Left hindlimb (tissue), 1 donor: ENCODE measurements around the gene CD37.
"Not testable (repeated sequence)": the region's sequence is repeated elsewhere in the genome, so short reads cannot be mapped to it uniquely, and the experiment has no call there.

Experiments used
- DNase-seq: peaks from one replicate; pipeline ENCODE4 v3.0.0-alpha.2; 2018

CD37 gene

DNA sequence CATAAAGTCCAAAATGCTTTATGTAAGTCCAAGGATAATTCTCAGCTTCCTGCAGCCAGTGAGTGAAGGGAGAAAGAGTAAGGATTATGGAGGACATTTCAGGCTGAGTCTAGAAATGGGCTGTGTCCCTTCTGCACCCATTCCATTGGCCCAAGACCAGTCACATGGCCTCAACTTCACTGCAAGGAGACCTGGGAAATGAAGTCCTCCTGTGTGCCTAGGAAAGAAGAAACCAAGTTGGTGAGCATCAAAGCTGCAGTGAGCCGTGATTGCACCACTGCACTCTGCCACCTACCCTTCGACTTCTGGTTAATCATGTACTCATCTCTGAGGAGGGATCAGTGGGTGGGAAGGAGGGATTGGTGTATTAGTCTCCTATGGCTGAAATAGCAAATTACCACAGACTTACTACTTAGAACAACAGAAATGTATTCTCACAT is 3.6 kb upstream of the CD37 start:
- DNase-seq = no peak

DNA sequence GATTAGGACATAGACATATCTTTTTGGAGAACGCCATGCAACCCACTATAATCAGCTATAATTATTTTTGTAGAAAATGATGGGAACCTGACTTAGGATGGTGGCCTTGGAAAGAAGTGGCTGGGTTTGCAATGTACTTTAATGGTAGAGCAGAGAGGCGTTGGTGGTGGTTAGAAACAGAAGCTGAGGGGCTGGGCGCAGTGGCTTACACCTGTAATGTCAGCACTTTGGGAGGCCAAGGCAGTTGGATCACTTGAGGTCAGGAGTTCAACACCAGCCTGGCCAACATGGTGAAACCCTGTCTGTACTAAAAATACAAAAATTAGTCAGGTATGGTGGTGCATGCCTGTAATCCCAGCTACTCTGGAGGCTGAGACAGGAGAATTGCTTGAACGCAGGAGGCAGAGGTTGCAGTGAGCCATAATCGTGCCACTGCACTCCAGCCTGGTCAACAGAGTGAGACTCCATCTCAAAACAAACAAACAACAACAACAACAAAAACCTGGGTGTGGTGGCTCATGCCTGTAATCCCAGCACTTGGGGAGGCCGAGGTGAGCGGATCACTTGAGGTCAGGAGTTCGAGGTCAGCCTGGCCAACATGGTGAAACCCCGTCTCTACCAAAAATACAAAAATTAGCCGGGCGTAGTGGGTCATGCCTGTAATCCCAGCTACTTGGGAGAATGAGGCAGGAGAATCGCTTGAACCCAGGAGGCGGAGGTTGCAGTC is 2.4 kb upstream of the CD37 start:
- not testable (repeated sequence) for DNase-seq

DNA sequence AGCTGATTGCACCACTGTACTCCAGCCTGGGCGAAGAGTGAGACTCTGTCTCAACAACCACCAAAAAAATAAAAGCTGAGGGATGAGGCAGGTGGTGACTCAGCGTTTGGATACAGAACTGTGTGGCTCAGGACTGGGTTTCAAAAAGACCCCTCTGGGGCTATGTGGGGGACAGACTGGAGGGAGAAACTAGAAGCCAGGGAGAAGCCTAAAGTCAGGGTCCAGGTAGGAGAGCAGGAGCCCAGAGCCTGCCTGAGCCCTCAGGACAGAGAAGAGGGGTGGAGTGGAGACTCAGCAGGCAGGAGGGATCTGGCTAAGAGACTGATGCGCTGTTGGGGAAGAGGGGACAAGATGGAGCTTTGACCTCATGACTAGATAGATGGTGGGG is 1.8 kb upstream of the CD37 start:
- DNase-seq = no peak

DNA sequence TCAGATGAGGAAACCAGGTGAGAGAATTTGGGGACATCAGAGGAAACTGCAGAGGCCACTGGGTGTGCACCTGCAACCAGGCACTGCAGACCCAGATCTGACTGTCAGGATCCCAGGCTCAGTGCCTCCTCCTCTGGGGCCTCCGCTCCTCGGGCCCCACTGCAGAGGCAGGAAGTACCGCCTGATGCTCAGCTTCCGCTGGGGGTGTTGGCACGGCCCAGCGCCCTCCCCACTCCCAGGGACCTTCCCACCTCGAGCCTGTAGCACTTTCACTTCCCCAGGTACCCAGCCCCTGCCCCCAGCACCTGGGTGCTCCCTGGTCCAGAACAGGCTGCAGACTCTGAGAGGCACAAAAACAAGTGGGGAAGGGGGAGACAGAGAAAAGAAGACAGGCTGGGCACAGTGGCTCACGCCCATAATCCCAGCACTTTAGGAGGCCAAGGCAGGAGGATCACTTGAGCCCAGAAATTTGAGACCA is 1.4 kb upstream of the CD37 start:
- DNase-seq = no peak

DNA sequence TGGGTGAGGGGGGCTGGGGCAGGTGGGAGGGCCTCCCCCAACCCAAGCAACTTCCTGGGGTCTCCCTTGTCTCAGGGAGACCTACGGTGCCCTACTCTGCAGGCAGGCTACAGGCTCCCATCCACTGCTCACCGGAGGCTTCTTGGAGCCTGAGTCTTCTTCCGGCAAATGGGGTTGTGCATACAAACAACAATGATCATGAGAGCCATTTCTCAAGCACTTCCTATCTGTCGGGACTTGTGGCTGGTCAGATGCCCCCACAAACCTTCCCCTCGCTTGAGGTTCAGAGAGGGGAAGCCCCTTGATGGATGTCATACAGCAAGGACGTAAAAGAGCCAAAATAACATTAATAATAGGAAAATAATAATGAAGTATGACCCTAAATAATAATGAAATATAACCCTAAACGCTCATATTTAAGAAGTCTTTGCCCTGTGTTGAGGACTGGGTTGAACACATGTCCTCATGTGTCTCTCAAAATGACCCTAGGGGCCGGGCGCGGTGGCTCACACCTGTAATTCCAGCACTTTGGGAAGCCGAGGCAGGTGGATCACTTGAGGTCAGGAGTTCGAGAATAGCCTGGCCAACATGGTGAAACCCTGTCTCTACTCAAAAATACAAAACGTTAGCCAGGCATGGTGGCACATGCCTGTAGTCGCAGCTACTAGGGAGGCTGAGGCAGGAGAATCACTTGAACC is 727 bp downstream of the CD37 start:
- no peak for DNase-seq

DNA sequence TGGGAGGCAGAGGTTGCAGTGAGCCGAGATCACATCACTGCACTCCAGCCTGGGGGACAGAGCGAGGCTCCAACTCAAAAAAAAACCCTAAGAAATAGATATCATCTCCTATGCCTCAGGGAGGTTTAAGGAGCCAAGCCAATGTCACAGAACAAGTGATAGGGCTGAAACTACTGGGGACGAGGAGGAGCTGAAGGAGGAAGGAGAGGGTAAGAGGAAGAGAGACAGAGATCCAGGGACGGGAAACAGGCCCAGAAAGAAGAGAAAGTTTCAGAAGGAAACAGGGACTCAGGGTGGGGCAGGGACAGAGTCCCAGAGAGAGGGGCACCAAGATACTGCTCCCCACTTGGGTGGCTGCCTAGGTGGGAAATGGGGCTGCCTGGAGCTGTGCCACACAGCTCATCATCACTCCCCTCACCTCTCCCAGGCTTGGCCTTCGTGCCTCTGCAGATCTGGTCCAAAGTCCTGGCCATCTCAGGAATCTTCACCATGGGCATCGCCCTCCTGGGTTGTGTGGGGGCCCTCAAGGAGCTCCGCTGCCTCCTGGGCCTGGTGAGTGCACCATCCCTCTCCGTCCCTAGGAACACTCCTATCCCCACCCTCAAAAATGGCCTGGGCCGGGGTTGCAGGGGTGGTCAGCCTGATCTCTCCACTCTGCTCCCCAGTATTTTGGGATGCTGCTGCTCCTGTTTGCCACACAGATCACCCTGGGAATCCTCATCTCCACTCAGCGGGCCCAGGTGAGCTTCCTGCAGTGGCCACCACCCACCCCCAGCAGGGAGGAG is 1.5 kb downstream of the CD37 start:
- no peak for DNase-seq

DNA sequence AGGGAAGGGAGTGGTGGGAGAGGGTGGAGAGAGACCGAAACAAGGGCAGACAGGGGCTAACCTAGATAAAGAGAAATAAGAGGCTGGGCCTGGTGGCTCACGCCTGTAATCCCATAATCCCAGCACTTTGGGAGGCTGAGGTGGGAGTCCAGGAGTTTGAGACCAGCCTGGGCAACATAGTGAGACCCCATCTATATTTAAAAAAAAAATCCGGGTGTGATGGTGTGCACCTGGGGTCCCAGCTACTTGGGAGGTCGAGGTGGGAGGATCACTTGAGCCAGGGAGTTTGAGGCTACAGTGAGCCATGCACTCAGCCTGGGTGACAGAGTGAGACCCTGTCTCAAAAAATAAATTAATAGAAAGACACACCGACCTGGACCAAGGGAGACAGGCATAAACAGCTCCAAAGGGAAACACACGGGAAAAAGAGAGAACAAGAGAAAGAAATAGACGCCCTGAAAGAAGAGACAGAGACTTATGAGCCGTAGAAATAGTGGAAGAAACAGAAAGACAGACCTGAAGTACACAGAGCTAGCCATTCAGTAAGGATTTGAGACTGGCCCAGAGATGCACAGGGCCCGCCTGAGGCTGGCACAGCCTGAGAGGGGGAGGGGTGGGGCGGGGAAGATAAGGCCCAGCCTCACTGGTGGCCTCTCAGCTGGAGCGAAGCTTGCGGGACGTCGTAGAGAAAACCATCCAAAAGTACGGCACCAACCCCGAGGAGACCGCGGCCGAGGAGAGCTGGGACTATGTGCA is 2.2 kb downstream of the CD37 start:
- DNase-seq = no peak

DNA sequence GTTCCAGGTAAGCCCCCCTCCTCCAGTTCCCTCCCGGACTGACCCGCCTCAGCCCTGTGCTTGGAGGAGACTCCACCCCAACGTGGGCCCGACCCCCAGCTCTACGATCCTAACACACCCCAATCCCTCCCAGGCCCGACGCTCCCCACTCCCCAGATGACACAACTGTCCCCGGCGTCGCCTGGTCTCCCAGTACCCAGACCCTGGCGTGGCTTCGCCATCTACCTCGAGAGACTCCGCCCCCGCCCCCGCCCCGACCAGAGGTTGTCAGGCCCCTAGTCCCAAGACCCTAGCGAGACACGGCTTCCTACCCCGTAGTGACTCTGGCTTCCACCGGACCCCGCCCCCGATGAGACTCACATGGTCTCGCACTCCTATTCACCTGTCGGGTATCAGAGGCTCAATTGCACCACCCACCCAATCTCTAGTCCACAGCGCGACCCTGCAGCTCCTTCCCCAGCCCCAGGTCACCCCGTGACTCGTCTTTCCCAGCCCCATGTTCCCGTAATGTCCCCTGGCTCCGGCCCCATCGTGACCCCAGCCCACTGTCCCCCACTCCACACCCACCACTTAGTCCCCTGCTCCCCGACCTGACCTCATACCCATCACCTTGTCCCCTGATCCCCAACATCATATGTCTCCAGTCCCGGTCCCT is 2.9 kb downstream of the CD37 start:
- DNase-seq = no peak

DNA sequence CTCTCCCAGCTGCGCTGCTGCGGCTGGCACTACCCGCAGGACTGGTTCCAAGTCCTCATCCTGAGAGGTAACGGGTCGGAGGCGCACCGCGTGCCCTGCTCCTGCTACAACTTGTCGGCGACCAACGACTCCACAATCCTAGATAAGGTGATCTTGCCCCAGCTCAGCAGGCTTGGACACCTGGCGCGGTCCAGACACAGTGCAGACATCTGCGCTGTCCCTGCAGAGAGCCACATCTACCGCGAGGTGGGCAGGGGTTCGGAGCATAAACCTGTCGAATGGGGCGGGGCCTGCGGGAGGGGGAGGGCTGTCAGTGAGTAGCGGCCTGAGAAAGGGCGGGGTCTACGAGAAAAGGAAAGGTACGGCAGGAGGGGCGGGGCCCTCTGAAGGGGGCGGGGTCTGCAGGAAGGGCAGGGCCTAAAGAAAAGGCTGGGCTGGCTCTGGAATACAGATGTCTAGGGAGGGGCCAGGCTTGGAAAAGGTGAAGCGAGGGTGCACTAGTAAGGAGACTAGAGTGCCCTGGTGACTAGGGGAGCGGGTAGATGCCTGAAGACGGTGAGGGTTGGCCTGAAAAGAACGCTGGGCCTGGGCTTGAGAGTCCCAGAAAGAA is 3.6 kb downstream of the CD37 start:
- peak; percentile 71 for DNase-seq

DNA sequence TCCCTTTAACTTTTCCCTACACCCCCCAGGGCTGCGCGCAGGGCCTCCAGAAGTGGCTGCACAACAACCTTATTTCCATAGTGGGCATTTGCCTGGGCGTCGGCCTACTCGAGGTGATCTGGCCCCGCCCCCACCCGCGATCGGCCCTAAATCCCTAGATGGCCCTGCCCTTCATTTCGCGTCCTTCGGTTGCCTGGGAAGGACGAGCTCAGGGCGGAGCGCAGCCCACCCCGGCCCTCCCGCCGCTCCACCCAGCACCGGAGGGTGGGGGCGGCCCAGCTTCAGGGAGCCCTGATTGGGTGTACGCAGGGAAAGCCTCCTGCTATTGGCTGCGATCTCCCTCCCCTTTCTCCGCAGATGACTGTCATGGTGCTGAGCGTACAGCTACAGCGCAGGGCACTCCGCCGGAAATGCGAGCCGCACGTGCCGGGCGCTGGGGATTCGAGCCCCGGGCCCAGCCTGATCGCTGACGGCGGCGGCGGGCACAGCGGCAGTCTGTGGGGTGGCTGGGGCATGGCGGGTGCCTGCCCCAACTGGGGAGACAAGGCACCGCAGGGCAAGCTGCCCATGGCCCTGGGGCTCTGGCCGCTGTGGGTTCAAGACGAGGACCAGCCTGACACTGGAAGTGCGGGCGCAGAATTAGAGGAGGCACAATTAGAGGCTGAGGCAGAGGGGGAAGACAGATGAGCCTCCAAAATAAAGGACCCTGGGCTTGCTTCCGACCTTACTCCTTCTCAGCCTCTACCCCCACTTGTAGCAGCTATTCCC is 4.3 kb downstream of the CD37 start:
- DNase-seq = peak; percentile 91

DNA sequence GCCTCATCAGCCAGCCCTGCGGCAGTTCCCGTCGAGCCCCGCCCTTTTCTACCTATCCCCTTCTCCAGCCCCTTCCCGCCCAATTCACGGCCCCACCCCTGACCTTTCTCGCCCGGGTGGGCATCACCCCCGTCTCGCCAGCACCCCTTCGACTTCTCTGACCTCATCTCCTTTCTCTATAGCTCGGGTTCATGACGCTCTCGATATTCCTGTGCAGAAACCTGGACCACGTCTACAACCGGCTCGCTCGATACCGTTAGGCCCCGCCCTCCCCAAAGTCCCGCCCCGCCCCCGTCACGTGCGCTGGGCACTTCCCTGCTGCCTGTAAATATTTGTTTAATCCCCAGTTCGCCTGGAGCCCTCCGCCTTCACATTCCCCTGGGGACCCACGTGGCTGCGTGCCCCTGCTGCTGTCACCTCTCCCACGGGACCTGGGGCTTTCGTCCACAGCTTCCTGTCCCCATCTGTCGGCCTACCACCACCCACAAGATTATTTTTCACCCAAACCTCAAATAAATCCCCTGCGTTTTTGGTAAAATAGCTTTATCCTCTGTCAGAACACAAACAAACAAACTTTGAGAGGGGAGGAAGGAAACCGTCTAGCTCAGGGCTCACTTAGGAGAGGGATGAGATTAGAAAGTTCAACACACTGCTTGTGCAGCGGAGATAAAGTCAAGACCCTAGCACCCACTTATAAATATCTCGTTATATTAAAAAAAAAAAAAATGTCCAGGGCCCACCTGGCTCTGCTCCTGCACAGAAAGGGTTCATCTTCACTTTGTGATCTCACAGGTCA is 5.1 kb downstream of the CD37 start:
- peak; percentile 70 for DNase-seq

DNA sequence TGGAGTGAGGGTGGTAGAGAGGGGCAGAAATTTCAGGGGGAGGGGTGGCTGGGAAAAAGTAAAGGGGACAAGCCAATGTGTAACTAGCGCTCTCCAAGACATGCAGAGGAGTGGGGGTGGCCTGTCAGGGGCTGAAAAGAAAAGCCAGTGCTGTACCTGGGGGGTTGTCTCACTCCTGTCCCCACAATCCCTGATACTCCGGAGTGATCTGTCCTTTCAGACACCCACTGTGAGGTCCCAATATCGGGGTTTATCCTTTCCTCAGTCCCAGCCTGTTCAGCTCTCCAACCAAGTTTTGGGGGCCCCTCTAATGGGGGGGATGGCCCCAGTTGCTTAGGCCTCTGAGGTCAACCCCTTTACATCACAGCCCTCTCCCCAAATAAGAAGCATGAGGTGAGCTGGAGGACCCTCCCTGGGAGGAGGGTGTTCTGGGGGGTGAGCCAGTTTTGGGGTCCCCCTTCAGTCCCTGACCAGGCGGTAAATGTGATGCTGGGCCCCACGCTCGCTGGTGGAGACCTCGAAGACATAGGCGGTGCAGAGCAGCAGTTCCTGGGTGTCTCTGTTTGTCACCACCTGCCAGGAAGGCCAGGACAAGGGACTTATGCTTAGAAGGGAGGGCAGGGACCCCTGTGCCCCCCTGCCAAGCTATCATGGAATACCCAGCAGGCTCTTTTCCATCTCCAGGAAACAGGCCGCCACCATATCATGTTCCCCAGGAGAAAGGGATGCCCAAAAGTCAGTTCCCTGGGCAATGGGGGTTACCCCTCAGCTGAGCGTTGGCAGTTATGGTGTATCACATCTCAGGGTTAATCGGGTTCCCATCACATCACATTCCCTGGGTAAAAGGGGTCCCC is 5.9 kb downstream of the CD37 start:
- no peak for DNase-seq

DNA sequence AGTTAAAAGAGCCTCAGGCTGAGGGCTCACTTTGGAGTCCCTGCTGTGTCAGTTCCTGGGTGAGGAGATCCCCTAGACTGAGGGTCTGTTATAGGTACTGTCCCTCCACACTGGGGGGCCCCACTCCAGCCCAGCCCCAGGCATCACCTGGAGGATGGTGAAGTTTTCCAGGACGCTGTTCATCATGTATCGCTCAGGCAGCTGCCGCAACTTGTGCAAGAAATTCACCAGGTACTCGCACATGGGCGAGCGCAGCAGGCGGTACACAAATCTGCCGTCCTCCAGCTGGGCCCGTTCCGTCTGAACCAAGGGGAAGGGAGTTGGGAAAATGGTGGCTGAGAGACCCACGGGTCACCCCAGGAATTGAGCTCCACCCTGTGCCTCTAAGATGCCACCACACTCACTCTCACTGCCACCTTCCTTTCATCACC is 7.1 kb downstream of the CD37 start:
- no peak for DNase-seq

DNA sequence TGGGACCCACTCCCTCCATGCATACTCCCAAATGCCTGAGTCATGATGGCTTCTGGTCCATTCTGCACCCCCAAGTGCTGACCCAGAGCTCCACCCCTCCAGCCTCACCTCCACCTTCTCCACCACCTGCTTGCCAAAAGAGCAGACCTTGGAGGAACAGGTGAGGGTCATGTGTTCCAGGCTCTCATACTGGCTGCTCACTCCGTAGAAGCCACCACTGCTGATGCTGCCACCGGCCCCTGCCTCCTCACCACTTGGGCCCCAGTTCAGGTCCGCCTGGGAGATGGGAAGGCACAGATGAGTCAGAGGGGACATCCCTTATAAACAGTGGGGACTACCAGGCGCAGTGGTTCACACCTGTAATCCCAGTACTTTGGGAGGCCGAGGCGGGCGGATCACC is 7.9 kb downstream of the CD37 start:
- no peak for DNase-seq

DNA sequence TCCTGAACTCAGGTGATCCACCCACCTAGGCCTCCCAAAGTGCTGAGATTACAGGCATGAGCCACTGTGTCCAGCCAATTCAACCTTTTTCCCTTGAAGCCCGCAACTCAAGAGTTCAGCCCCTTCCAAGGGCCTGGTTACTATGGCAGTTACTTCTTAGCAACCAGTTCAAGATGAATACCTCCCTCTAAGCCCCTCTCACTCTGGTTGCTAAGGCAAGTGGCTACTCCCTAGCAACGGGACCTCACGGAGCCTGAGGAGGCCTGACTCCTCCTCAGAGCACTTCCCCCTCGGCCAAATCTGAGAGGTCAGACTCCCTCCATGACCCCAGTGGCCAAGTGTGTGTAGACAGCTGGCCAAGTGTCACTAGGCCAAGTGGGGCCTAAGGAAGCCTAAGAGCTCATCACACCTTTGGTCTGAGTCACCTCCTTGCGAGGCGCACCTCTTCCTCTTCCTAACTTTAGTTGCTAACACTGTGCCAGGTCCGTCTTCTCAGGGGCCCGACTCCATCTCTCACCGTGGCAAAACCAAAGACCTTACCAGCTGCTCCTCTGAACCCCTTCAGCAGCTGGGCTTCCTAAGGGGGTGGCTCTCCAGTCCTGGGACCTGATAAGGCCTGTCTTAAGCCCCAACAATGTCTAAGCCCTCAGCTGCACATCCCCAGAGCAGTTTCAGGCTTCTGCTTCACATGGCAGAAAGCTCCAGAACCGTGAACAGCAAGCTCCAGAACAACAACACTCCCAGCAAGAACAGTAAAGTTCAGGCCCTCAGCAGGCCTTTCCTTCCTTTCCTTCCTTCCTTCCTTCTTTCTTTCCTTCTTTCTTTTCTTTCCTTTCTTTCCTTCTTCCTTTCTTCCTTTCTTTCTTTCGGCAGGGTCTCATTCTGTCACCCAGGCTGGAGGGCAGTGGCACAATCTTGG is 9.6 kb downstream of the CD37 start:
- DNase-seq = no peak

DNA sequence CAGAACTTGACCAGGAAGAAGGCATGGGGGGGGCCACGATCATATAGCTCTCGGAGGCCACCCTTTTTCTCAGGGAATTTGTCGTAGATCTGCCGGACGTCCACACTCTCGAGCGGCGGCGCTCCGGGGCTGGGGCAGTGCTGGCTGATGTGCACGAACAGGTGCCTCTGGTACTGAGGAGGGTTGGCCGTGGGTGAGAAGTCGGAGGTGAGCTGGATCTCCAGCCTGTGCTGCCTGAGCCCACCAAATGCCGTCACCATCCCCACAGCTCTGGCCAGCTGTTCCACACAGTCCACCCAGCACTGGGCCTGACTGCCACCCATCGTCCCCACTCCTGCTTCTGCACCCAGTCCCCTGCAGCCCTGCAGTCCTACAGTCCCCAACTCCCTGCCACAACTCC is 12.0 kb downstream of the CD37 start:
- DNase-seq = no peak

DNA sequence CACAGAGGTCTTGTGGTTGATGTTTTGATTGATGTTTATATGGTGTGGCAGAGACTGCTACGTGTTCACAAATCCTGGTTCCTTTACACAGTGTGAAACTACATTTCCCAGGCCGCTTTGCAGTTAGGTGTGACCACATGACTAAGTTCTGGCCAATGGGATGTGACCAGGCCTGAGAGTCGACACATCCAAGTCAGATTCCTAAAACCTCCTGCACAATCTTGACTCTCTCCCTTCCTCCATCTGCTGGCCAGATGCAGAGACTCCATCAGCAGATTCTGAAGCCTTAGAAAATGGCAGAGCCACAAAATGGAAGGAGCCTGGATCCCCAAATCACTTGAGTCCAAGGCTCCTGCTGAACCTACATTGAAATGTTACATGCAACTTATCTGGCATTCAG is 12.6 kb downstream of the CD37 start:
- no peak for DNase-seq
